ENCODE results near the gene IL1RAPL2.
"Not testable (repeated sequence)": the region's sequence is repeated elsewhere in the genome, so short reads cannot be mapped to it uniquely, and the experiment has no call there.

Gene IL1RAPL2

GRCh38 chrX:105038672-105039328 is 472.8 kb downstream of the IL1RAPL2 start:
- in situ Hi-C loops (cut with MboI; ENCODE audit: low sequenced_read_pairs): no loop called here
- Histone ChIP-seq H3K4me3 (no peak overlapping the region), H3K27me3 (ENCODE audit: low read depth) (no peaks in the 10 kb centered on the region), H3K36me3 (replicated peaks) (no peaks in the 10 kb centered on the region), H3K9me3 (no peaks in the 10 kb centered on the region), H3K4me1 (no peaks in the 10 kb centered on the region)
- DNase-seq (ENCODE audit: low spot score in 2 of 2): no peak

- DNase-seq (ENCODE audit: low spot score in 2 of 2): no peak
- in situ Hi-C loops (cut with MboI; ENCODE audit: low sequenced_read_pairs): no loop called here
- no peaks in the 10 kb centered on the region for H3K27me3 ChIP-seq (ENCODE audit: low read depth)
- H3K4me3 ChIP-seq: no peak overlapping the region
- no peaks in the 10 kb centered on the region for H3K36me3 ChIP-seq (replicated peaks)
- H3K4me1 ChIP-seq: no peaks in the 10 kb centered on the region
- H3K9me3 ChIP-seq: no peaks in the 10 kb centered on the region
Observed at GRCh38 chrX:105050921-105051320, 484.9 kb downstream of the IL1RAPL2 start.

DNA sequence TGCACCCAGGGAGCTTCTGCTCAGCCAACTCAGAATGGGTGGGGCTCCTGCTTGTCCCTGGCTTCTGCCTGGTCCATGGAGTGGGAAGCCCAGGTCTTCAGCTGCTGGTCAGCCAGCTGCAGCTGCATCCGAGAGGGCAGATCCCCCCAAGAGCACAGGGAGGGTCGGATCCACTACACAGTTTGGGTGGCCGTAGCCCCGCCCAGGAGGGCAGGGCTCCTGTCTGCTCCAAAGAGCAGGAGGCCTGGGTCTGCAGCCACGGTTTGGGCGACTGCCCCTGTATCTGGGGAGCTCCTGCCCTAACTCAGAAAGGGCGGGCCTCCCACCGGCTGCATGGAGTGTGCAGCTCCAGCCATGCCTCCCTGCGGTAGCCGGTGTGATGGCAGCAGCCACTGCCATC is 485.4 kb downstream of the IL1RAPL2 start:
- in situ Hi-C loops (cut with MboI; ENCODE audit: low sequenced_read_pairs): no loop called here
- H3K36me3 ChIP-seq (replicated peaks): no peaks in the 10 kb centered on the region

GRCh38 chrX:105052926-105053325 is 486.9 kb downstream of the IL1RAPL2 start:
- no peak for DNase-seq (ENCODE audit: low spot score in 2 of 2)
- in situ Hi-C loops (cut with MboI; ENCODE audit: low sequenced_read_pairs): no loop called here
- H3K36me3 ChIP-seq (replicated peaks): no peaks in the 10 kb centered on the region
- H3K4me3 ChIP-seq: no peak overlapping the region
- H3K9me3 ChIP-seq: no peaks in the 10 kb centered on the region
- no peaks in the 10 kb centered on the region for H3K27me3 ChIP-seq (ENCODE audit: low read depth)
- no peaks in the 10 kb centered on the region for H3K4me1 ChIP-seq

More for the DNA sequence above, 485.4 kb downstream of the IL1RAPL2 start:
- no peaks in the 10 kb centered on the region for H3K4me1 ChIP-seq
- H3K27me3 ChIP-seq (ENCODE audit: low read depth): no peaks in the 10 kb centered on the region
- no peak for DNase-seq (ENCODE audit: low spot score in 2 of 2)
- no peaks in the 10 kb centered on the region for H3K9me3 ChIP-seq
- H3K4me3 ChIP-seq: no peak overlapping the region

- H3K4me1 ChIP-seq: no peaks in the 10 kb centered on the region
- no peaks in the 10 kb centered on the region for H3K27me3 ChIP-seq (ENCODE audit: low read depth)
- in situ Hi-C loops (cut with MboI; ENCODE audit: low sequenced_read_pairs): no loop called here
- no peak for DNase-seq (ENCODE audit: low spot score in 2 of 2)
- no peak overlapping the region for H3K4me3 ChIP-seq
- H3K36me3 ChIP-seq (replicated peaks): no peaks in the 10 kb centered on the region
- no peaks in the 10 kb centered on the region for H3K9me3 ChIP-seq
Observed at GRCh38 chrX:105063743-105064142, 497.7 kb downstream of the IL1RAPL2 start.

GRCh38 chrX:105098201-105098600 is 532.2 kb downstream of the IL1RAPL2 start:
- Histone ChIP-seq H3K4me1 (no peaks in the 10 kb centered on the region), H3K36me3 (replicated peaks) (no peaks in the 10 kb centered on the region), H3K27me3 (ENCODE audit: low read depth) (no peaks in the 10 kb centered on the region), H3K9me3 (no peaks in the 10 kb centered on the region), H3K4me3 (no peak overlapping the region)
- DNase-seq (ENCODE audit: low spot score in 2 of 2): no peak
- in situ Hi-C loops (cut with MboI; ENCODE audit: low sequenced_read_pairs): no loop called here

DNA sequence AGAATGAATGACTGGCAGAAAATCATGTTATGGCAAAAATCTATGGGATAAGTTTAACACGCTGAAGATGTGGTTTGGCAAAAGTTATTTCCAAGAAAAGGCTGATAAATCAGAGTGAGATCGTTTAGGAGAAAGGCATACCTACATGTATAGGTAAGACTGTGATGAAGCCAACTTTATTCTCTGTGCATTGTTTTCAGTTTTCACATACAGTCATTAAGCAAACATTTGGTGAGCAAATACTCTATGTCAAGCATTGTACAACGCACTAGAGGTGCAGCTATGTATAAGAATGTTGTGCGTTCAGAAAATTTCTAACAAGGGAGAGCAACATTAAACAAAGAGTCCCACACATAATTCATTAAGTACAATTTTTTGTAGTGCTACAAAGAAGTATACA is 532.8 kb downstream of the IL1RAPL2 start:
- in situ Hi-C loops (cut with MboI; ENCODE audit: low sequenced_read_pairs): no loop called here
- no peak for DNase-seq (ENCODE audit: low spot score in 2 of 2)

GRCh38 chrX:105101378-105101777 is 535.4 kb downstream of the IL1RAPL2 start:
- Histone ChIP-seq H3K27me3 (ENCODE audit: low read depth) (no peaks in the 10 kb centered on the region), H3K4me3 (no peak overlapping the region), H3K36me3 (replicated peaks) (no peaks in the 10 kb centered on the region), H3K4me1 (no peaks in the 10 kb centered on the region), H3K9me3 (no peaks in the 10 kb centered on the region)
- DNase-seq (ENCODE audit: low spot score in 2 of 2): no peak
- in situ Hi-C loops (cut with MboI; ENCODE audit: low sequenced_read_pairs): no loop called here

More for the DNA sequence above, 532.8 kb downstream of the IL1RAPL2 start:
- no peaks in the 10 kb centered on the region for H3K36me3 ChIP-seq (replicated peaks)
- H3K4me1 ChIP-seq: no peaks in the 10 kb centered on the region
- no peaks in the 10 kb centered on the region for H3K27me3 ChIP-seq (ENCODE audit: low read depth)
- no peaks in the 10 kb centered on the region for H3K9me3 ChIP-seq
- H3K4me3 ChIP-seq: no peak overlapping the region

DNA sequence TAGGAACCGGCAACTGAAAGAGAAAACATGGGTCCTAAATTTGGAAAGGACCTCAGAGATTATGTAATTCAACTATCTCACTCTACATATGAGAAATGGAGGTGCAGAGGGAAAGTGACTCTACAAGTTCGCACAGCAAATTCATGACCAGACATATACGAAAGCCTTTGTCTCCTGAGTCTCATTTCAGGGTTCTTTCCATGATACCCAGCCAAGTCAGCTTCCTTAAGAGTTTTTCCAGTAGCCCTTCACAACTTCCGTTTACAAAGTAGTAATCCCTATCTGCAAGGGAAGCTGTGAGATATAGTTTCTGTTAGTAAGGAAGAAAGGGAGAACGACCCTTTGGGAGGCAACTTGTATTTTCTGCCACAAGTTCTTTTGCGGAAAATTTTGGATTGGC is 543.9 kb downstream of the IL1RAPL2 start:
- H3K9me3 ChIP-seq: no peaks in the 10 kb centered on the region
- H3K36me3 ChIP-seq (replicated peaks): no peaks in the 10 kb centered on the region
- in situ Hi-C loops (cut with MboI; ENCODE audit: low sequenced_read_pairs): no loop called here
- H3K4me1 ChIP-seq: no peaks in the 10 kb centered on the region
- DNase-seq (ENCODE audit: low spot score in 2 of 2): no peak
- H3K4me3 ChIP-seq: no peak overlapping the region
- H3K27me3 ChIP-seq (ENCODE audit: low read depth): no peaks in the 10 kb centered on the region

DNA sequence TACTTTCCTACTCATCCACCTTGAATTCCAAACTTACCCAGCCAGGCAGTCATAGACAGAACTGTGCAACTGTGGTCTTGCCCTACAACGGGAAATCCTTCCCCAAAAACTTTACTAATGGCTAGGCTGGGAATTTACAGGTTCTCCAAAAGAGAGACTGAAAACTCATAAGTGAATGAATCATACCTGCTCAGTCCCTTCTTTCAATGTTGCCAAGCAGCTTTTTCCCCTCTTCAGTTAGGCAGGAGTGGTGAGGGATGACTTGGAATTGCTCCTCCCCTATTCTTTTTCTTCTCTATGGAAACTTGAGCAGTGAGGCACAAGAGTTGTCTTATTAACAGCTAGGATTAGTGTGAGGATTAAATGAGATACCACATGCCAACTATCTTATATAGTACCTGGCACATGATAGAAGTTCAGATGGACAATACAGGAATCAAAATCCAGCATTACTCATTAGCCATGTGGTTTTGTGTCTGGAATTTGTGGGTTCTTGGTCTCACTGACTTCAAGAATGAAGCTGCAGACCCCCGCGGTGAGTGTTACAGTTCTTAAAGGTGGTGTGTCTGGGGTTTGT is 548.6 kb downstream of the IL1RAPL2 start:
- Histone ChIP-seq H3K4me3 (no peak overlapping the region), H3K4me1 (no peaks in the 10 kb centered on the region), H3K27me3 (ENCODE audit: low read depth) (no peaks in the 10 kb centered on the region), H3K9me3 (no peaks in the 10 kb centered on the region), H3K36me3 (replicated peaks) (no peaks in the 10 kb centered on the region)
- no peak for DNase-seq (ENCODE audit: low spot score in 2 of 2)
- in situ Hi-C loops (cut with MboI; ENCODE audit: low sequenced_read_pairs): no loop called here

GRCh38 chrX:105115596-105116320 is 549.8 kb downstream of the IL1RAPL2 start:
- not testable (repeated sequence) for DNase-seq (ENCODE audit: low spot score in 2 of 2)

GRCh38 chrX:105116486-105116885 is 550.5 kb downstream of the IL1RAPL2 start:
- no peaks in the 10 kb centered on the region for H3K27me3 ChIP-seq (ENCODE audit: low read depth)
- no peaks in the 10 kb centered on the region for H3K9me3 ChIP-seq
- no peak for DNase-seq (ENCODE audit: low spot score in 2 of 2)
- no peaks in the 10 kb centered on the region for H3K36me3 ChIP-seq (replicated peaks)
- in situ Hi-C loops (cut with MboI; ENCODE audit: low sequenced_read_pairs): no loop called here
- no peak overlapping the region for H3K4me3 ChIP-seq
- H3K4me1 ChIP-seq: no peaks in the 10 kb centered on the region

More at GRCh38 chrX:105115596-105116320, 549.8 kb downstream of the IL1RAPL2 start:
- in situ Hi-C loops (cut with MboI; ENCODE audit: low sequenced_read_pairs); H3K36me3 ChIP-seq (replicated peaks); H3K27me3 ChIP-seq (ENCODE audit: low read depth); H3K9me3 ChIP-seq; H3K4me1 ChIP-seq; H3K4me3 ChIP-seq: not testable (repeated sequence)

DNA sequence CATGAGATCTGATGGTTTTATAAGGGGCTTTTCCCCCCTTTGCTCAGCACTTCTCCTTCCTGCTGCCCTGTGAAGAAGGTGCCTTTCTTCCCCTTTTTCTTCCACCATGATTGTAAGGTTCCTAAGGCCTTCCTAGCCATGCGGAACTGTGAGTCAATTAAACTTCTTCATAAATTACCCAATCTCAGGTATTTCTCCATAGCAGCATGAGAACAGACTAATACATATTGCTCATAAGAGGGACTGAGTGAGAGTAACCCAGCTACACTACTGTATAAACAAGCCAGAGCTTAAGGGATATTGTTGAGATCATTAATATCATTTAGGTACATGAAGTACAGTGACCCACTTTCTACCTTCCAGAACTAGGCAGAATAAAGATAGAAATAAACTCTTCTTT is 551.6 kb downstream of the IL1RAPL2 start:
- Histone ChIP-seq H3K4me3 (no peak overlapping the region), H3K4me1 (no peaks in the 10 kb centered on the region), H3K36me3 (replicated peaks) (no peaks in the 10 kb centered on the region), H3K9me3 (no peaks in the 10 kb centered on the region), H3K27me3 (ENCODE audit: low read depth) (no peaks in the 10 kb centered on the region)
- in situ Hi-C loops (cut with MboI; ENCODE audit: low sequenced_read_pairs): no loop called here
- no peak for DNase-seq (ENCODE audit: low spot score in 2 of 2)

DNA sequence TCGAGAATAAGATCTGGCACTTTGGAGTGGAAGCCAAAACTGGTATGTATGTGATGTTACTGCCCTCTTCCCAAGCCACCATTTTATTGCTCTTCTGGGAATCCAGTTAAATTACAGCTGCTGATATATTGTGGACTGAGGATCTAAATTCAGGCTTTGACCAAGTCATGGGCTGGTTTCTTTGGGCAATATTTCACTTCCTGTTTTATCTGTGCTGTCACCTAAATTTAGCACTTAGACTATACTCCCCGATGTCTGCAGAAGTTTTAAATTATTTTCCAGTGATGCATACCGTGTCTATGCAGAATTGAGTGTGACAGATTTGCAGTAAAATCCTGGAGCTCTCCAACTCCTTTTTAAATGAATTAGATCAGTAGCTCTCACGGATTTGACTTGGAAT is 554.5 kb downstream of the IL1RAPL2 start:
- in situ Hi-C loops (cut with MboI; ENCODE audit: low sequenced_read_pairs): no loop called here
- Histone ChIP-seq H3K4me3 (no peak overlapping the region), H3K36me3 (replicated peaks) (no peaks in the 10 kb centered on the region), H3K4me1 (no peaks in the 10 kb centered on the region), H3K27me3 (ENCODE audit: low read depth) (no peaks in the 10 kb centered on the region), H3K9me3 (no peaks in the 10 kb centered on the region)
- DNase-seq (ENCODE audit: low spot score in 2 of 2): no peak

Measured in HAP-1 (cell line).